WTC11 (cell line): ENCODE data around the gene GAB1. TPM values are rescaled to one million over a fixed set of nuclear protein-coding genes. Genes with fewer than 3 reads are reported as not detected.

Experiments used
- ATAC-seq: fragments of 200-7000 bp; cut with Tn5 transposase; 2 replicates; pipeline ENCODE4 v1.10.0; 2021; ENCODE audit warnings: mild to moderate bottlenecking, moderate library complexity
- CTCF ChIA-PET: fragments of 300-600 bp; sonication (Branson Sonifier 250); formaldehyde crosslinking; loops from one replicate; lab custom pipeline; 2021; ENCODE audit warnings: antibody characterized with exemption; lab: Charles Lee
- POLR2A ChIA-PET: fragments of 350-600 bp; sonication (Branson Sonifier 250); formaldehyde crosslinking; loops from one replicate; lab custom pipeline; 2021; ENCODE audit warnings: antibody characterized with exemption; lab: Charles Lee
- DNase-seq: peaks from one replicate; pipeline ENCODE4 v3.0.0; 2021; ENCODE audit warnings: low spot score
- H3K27ac Mint-ChIP-seq: 2 replicates; pipeline ENCODE4 v1.8.0; 2021; ENCODE audit warnings: mixed read lengths
- H3K27me3 Mint-ChIP-seq: 2 replicates; pipeline ENCODE4 v1.8.0; 2021; ENCODE audit warnings: low read depth, mild to moderate bottlenecking, moderate library complexity, mixed read lengths
- H3K36me3 Mint-ChIP-seq: 2 replicates; pipeline ENCODE4 v1.8.0; 2021; ENCODE audit warnings: mixed read lengths
- H3K4me1 Mint-ChIP-seq: 2 replicates; pipeline ENCODE4 v1.8.0; 2022; ENCODE audit warnings: mixed read lengths
- H3K4me3 Mint-ChIP-seq: 2 replicates; pipeline ENCODE4 v1.8.0; 2021; ENCODE audit warnings: mild to moderate bottlenecking, moderate library complexity, mixed read lengths
- H3K9me3 Mint-ChIP-seq: 2 replicates; pipeline ENCODE4 v1.8.0; 2021; ENCODE audit warnings: mixed read lengths
- ATF2 ChIP-seq: sonication (generic); formaldehyde crosslinking; IDR thresholded peaks from 2 replicates; pipeline ENCODE4 v1.8.1; 2022; ENCODE audit warnings: low read depth, missing genetic modification reagents, borderline replicate concordance
- ATF3 ChIP-seq: sonication (generic); formaldehyde crosslinking; conservative IDR thresholded peaks from 2 replicates; pipeline ENCODE4 v1.8.1; 2022; ENCODE audit warnings: mild to moderate bottlenecking, missing genetic modification reagents
- ATF6 ChIP-seq: sonication (generic); formaldehyde crosslinking; IDR thresholded peaks from 2 replicates; pipeline ENCODE4 v1.8.1; 2023; ENCODE audit warnings: mild to moderate bottlenecking, missing genetic modification reagents
- CBFB ChIP-seq: sonication (generic); formaldehyde crosslinking; IDR thresholded peaks from 2 replicates; pipeline ENCODE4 v1.8.1; 2022; ENCODE audit warnings: mild to moderate bottlenecking, low read depth, missing genetic modification reagents
- FOXK1 ChIP-seq: sonication (generic); formaldehyde crosslinking; IDR thresholded peaks from 2 replicates; pipeline ENCODE4 v1.8.0; 2022; ENCODE audit warnings: mild to moderate bottlenecking, moderate library complexity, missing genetic modification reagents
- FOXP4 ChIP-seq: sonication (generic); formaldehyde crosslinking; IDR thresholded peaks from 2 replicates; pipeline ENCODE4 v1.8.0; 2022; ENCODE audit warnings: mild to moderate bottlenecking, missing genetic modification reagents
- JUN ChIP-seq: sonication (generic); formaldehyde crosslinking; IDR thresholded peaks from 2 replicates; pipeline ENCODE4 v1.8.0; 2023; ENCODE audit warnings: mild to moderate bottlenecking, missing genetic modification reagents
- KAT7 ChIP-seq: sonication (generic); formaldehyde crosslinking; IDR thresholded peaks from 2 replicates; pipeline ENCODE4 v1.8.1; 2023; ENCODE audit warnings: missing genetic modification reagents, mild to moderate bottlenecking, borderline replicate concordance
- MLX ChIP-seq: sonication (generic); formaldehyde crosslinking; IDR thresholded peaks from 2 replicates; pipeline ENCODE4 v1.8.1; 2023; ENCODE audit warnings: mild to moderate bottlenecking, missing genetic modification reagents, moderate library complexity
- NFATC4 ChIP-seq: fragments of 250-450 bp; sonication (Bioruptor Pico); IDR thresholded peaks from 2 replicates; pipeline ENCODE4 v1.9.0; 2021; ENCODE audit warnings: mild to moderate bottlenecking
- NR3C1 ChIP-seq: sonication (generic); formaldehyde crosslinking; conservative IDR thresholded peaks from 2 replicates; pipeline ENCODE4 v1.8.1; 2023; ENCODE audit warnings: low read depth, mild to moderate bottlenecking, missing genetic modification reagents
- PRDM15 ChIP-seq: sonication (generic); formaldehyde crosslinking; IDR thresholded peaks from 2 replicates; pipeline ENCODE4 v1.8.0; 2022; ENCODE audit warnings: missing genetic modification reagents
- PRRX2 ChIP-seq: fragments of 250-450 bp; sonication (Bioruptor Pico); IDR thresholded peaks from 2 replicates; pipeline ENCODE4 v1.8.0; 2021; ENCODE audit warnings: mild to moderate bottlenecking
- SOX15 ChIP-seq: fragments of 250-450 bp; sonication (Bioruptor Pico); IDR thresholded peaks from 2 replicates; pipeline ENCODE4 v1.9.0; 2021; ENCODE audit warnings: mild to moderate bottlenecking
- SP1 ChIP-seq: sonication (generic); formaldehyde crosslinking; conservative IDR thresholded peaks from 2 replicates; pipeline ENCODE4 v1.8.1; 2022; ENCODE audit warnings: missing genetic modification reagents
- ZBTB21 ChIP-seq: sonication (generic); formaldehyde crosslinking; IDR thresholded peaks from 2 replicates; pipeline ENCODE4 v1.8.1; 2023; ENCODE audit warnings: mild to moderate bottlenecking, missing genetic modification reagents, borderline replicate concordance
- ZBTB43 ChIP-seq: sonication (generic); formaldehyde crosslinking; IDR thresholded peaks from 2 replicates; pipeline ENCODE4 v1.8.1; 2023; ENCODE audit warnings: mild to moderate bottlenecking, missing genetic modification reagents
- total RNA-seq: library from RNA; stranded (reverse); gene quantifications from 3 replicates; pipeline ENCODE4 v1.2.3, GENCODE V29; 2021

GAB1 gene
- total RNA-seq, 1 experiment from 2014 or later, result 17.4 TPM

DNA sequence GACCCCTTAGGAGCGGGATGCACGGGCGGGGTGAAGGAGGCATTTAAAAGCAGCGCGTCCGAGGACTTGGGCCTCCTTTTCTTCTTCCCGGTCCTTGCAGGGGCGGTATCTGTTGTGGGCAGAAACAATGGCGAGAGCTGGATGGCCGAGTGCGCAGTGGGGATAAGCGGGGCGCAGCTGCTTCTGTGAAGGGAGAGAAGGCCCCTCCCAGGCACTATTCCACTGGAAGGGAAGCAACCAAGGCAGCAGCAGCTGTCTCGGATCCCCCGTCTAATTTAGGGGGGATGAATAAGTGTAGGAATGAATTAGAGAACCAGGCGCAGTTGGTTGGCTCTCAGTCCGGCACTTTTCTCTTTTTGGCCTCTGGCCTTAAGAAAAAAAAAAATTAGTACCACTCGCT lies 177.8 kb downstream of the GAB1 start:
- DNase-seq (peak; percentile 45), ATAC-seq (peak; percentile 10)
- peaks cover 35% of the 10 kb centered on the region for H3K36me3 Mint-ChIP-seq
- H3K27ac Mint-ChIP-seq, result peak overlapping the region; percentile 98
- peaks cover 18% of the 10 kb centered on the region for H3K4me1 Mint-ChIP-seq
- no peaks in the 10 kb centered on the region for H3K9me3 Mint-ChIP-seq
- H3K4me3 Mint-ChIP-seq, result peak overlapping the region; percentile 97
- CTCF ChIA-PET, result interaction anchor here (3.1 kb wide), 1 partner anchor 45 kb away, joined by 8 read pairs; no protein-coding TSS in a partner anchor
- H3K27me3 Mint-ChIP-seq, result no peaks in the 10 kb centered on the region; the same call in 1 of the 2 replicates
- TF ChIP-seq ZBTB21 (no peak), JUN (CRISPR knock-in tag) (no peak), SOX15 (CRISPR knock-in tag) (no peak), CBFB (no peak), MLX (CRISPR knock-in tag) (no peak), PRRX2 (CRISPR knock-in tag) (no peak), ATF2 (no peak), FOXP4 (no peak), ZBTB43 (CRISPR knock-in tag) (no peak), NR3C1 (CRISPR knock-in tag) (no peak), FOXK1 (CRISPR knock-in tag) (no peak), SP1 (CRISPR knock-in tag) (no peak), NFATC4 (CRISPR knock-in tag) (no peak), KAT7 (CRISPR knock-in tag) (no peak), ATF3 (CRISPR knock-in tag) (no peak), ATF6 (CRISPR knock-in tag) (no peak), PRDM15 (CRISPR knock-in tag) (no peak)
- POLR2A ChIA-PET, result interaction anchor here (0.7 to 2.8 kb wide), 6 partner anchors 12 to 178 kb away, joined by 3 to 18 read pairs (median 4); partner anchors contain the start of gene GAB1
